VCaP (cell line): Measurements from ENCODE around the gene ITCH.
"Not testable (repeated sequence)": the region's sequence is repeated elsewhere in the genome, so short reads cannot be mapped to it uniquely, and the experiment has no call there.

Experiments used
- H3K27ac ChIP-seq: fragments of 450-650 bp; 2 replicates; pipeline ENCODE4 v1.5.1; 2017
- TF ChIP-seq, protein P1 (sequence below): fragments of 450-650 bp; conservative IDR thresholded peaks from 2 replicates; pipeline ENCODE4 v1.5.1; 2017; ENCODE audit warnings: mild to moderate bottlenecking, moderate library complexity

The ITCH gene

DNA sequence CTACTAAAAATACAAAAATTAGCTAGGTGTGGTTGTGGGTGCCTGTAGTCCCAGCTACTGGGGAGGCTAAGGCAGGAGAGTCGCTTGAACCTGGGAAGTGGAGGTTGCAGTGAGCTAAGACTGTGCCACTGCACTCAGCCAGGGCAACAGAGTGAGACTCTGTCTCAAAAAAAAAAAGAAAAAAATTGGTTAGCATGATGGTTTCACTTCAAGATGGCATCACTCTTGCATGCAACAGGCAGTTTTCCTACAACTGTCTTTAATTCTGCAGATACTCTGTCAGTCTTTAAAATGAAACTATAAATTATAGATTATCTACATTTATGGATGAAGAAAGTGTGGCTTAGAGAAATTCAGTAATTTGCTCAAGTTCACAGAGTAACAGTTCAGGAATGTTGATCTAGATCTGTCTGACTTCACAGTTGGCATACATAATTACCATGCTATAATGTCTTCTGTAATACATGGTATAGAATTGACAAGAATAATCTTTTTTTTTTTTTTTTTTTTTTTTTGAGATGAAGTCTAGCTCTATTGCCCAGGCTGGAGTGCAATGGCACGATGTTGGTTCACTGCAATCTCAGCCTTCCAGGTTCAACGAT is 27.0 kb downstream of the ITCH start:
- TF ChIP-seq, protein P1, sequence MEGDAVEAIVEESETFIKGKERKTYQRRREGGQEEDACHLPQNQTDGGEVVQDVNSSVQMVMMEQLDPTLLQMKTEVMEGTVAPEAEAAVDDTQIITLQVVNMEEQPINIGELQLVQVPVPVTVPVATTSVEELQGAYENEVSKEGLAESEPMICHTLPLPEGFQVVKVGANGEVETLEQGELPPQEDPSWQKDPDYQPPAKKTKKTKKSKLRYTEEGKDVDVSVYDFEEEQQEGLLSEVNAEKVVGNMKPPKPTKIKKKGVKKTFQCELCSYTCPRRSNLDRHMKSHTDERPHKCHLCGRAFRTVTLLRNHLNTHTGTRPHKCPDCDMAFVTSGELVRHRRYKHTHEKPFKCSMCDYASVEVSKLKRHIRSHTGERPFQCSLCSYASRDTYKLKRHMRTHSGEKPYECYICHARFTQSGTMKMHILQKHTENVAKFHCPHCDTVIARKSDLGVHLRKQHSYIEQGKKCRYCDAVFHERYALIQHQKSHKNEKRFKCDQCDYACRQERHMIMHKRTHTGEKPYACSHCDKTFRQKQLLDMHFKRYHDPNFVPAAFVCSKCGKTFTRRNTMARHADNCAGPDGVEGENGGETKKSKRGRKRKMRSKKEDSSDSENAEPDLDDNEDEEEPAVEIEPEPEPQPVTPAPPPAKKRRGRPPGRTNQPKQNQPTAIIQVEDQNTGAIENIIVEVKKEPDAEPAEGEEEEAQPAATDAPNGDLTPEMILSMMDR = no peak
- H3K27ac ChIP-seq = no peak overlapping the region

DNA sequence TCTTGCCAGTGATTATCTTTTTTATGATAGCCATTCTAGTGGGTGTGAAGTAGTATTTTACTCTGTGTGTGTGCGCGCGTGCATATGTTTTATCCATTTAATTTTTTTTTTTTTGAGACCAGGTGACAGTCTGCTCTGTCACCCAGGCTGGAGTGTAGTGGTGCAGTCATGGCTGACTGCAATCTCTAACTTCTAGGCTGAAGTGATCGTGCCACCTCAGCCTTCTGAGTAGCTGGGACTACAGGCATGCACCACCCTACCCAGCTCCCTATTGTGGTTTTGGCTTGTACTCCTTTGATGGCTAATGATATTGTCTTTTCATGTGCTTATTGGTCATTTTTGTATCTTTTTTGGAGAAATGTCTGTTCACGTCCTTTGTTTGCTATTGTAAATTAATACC is 33.3 kb downstream of the ITCH start:
- TF ChIP-seq, protein P1 = no peak
- H3K27ac ChIP-seq = no peak overlapping the region

DNA sequence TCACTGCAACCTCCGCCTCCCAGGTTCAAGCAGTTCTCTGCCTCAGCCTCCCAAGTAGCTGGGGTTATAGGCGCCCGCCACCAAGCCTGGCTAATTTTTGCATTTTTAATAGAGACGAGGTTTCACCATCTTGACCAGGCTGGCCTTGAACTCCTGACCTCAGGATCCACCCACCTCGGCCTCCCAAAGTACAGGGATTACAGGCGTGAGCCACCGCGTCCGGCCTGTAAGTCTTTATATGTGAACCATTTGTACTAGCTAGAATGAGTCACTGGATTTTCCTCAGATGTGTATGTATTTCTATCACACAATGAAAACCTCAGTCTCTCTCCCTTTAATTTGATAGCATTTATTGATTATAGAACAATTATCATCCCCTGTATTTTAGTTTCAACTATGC is 34.0 kb downstream of the ITCH start:
- H3K27ac ChIP-seq = no peak overlapping the region

DNA sequence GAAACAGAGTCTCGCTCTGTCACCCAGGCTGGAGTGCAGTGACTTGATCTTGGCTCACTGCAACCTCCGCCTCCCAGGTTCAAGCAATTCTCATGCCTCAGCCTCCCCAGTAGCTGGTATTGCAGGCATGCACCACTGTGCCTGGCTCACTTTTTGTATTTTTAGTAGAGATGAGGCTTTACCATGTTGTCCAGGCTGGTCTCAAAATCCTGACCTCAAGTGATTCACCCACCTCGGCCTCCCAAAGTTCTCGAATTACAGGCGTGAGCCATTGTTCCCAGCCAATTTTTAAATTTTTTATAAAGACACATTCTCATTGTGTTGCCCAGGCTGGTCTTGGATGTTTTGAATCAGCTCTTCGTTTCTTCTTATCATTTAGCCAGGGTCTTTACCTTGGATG is 37.7 kb downstream of the ITCH start:
- not testable (repeated sequence) for H3K27ac ChIP-seq

More for the DNA sequence above, 34.0 kb downstream of the ITCH start:
- TF ChIP-seq, protein P1 = no peak

DNA sequence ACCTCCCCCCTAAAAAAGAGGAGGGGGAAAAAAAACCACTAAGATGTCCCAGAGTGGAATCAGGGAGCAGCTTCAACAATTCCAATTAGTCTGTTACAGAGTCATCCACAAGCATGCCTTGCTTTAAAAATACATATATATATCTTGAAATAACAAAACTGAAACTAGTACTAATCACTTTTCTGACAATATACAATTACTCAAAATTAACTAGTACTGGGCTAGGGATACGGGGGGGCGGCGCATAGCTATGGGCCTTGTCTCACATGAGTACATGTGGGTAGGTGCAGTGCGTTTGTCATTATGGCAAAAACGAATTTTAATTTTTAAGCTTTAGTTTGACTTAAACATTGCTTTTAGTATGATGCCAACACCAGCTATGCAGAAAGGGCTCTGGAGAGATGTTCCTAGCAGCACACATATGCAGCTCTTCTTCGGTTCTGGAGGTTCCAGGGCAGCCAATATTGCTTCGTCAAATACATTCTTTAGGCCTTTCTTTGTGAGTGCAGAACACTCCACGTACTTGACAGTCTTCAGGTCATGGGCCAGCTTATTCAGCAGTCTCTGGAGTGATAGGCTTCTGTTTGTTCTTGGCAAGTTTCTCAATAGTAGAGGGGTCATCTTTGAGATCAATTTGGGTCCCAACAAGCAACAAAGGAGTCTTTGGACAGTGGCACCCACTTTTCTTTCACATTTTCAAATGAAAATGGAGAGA is 38.8 kb downstream of the ITCH start:
- TF ChIP-seq, protein P1 = no peak
- H3K27ac ChIP-seq = no peak overlapping the region

DNA sequence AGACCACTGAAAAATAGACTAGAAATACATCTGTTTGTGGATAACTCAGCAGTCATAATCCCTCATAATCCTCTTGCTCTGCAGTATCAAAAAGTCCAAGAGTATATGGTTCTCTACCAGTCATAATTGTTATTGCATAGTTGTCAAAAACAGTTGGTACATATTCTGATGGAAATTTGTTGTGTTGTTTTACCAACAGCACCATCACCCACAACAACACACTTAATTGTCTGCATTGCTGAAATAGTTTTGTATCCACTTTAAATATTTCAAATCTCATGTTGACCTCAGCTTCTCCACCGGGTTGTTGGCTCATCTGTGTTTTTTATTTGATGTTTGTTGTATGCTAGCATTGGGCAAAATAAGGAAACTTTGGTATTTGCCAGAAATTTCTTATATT is 39.4 kb downstream of the ITCH start:
- TF ChIP-seq, protein P1 = no peak
- no peak overlapping the region for H3K27ac ChIP-seq

DNA sequence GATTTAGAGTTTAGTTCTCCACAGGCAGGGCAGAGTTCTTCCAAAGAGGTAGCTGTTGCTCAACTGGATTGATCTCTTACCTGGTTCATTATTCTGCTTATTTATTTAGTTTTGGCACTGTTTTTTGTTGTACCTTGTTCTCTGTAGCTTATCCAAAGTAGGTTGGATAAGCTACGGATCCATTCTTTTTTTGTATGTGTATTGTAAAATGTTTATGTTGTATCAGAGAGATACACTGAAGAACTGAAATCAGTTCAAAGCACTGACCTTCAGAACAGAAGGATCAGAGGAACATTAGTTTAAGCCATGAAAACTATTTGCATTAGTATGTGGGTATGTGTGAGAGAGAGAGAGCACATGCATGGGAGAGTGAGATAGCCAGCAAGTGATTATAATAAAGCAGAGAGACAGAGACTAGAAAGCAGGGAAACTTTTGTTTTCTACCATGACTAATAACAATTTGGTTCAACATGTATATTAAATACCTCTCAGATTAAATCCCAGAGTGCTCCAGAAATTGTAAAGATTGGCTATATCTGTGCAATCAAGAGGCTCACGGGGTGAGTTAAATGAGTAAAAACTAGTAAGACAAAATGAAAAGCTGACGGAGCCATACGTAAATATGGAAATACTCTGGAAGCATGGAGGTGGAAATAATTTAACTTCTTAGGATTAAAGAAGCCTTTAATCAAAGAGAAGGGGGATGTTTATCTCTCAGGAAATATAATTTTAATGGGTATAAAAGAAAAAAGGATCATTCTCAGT is 40.2 kb downstream of the ITCH start:
- TF ChIP-seq, protein P1 = no peak
- no peak overlapping the region for H3K27ac ChIP-seq
